CD4-positive, alpha-beta T cell (primary cell): Measurements from ENCODE around the gene GAR1. TPM values are rescaled to one million over a fixed set of nuclear protein-coding genes. Genes with fewer than 3 reads are reported as not detected.

Experiments used
- ATAC-seq: fragments of 200-7000 bp; cut with Tn5 transposase; one replicate; pipeline ENCODE4 v1.10.0; 2022; ENCODE audit warnings: mild to moderate bottlenecking; ENCODE audit not compliant: poor library complexity
- CTCF ChIA-PET: fragments of 350-600 bp; sonication (Branson Sonifier 250); formaldehyde crosslinking; loops from one replicate; lab custom pipeline; 2021; ENCODE audit warnings: antibody characterized with exemption, inconsistent platforms; lab: Charles Lee
- POLR2A ChIA-PET: fragments of 350-600 bp; sonication (Branson Sonifier 250); formaldehyde crosslinking; loops from one replicate; lab custom pipeline; 2021; ENCODE audit warnings: antibody characterized with exemption, inconsistent platforms; lab: Charles Lee
- DNase-seq, 14 experiments: peaks; one replicate each; pipeline ENCODE4 v3.0.0-alpha.2; 2013 to 2020; ENCODE audit warnings: mixed read lengths in 2 of 14
- H3K27ac ChIP-seq, 2 donors: one replicate each; pipeline versions ENCODE4 v1.5.1 to v1.7.0; 2013; ENCODE audit warnings: low read length in 2 of 2, low read depth in 1 of 2, mild to moderate bottlenecking in 1 of 2
- H3K27me3 ChIP-seq, 2 experiments: 1 replicate in 1 of 2; 2 replicates in 1 of 2; pipeline versions ENCODE4 v1.6.1 to v1.7.0; 2013; ENCODE audit warnings: low read length in 2 of 2, control low read depth in 1 of 2, mild to moderate bottlenecking in 1 of 2, moderate library complexity in 1 of 2; ENCODE audit not compliant: insufficient read depth in 2 of 2, control insufficient read depth in 1 of 2
- H3K36me3 ChIP-seq: one replicate; pipeline ENCODE4 v1.6.1; 2013; ENCODE audit warnings: low read length, control low read depth; ENCODE audit not compliant: insufficient read depth
- H3K4me1 ChIP-seq: one replicate; pipeline ENCODE4 v1.6.1; 2013; ENCODE audit warnings: low read length, control low read depth; ENCODE audit not compliant: insufficient read depth
- H3K4me3 ChIP-seq: one replicate; pipeline ENCODE4 v1.5.1; 2013; ENCODE audit warnings: mild to moderate bottlenecking, low read length, moderate library complexity
- H3K9me3 ChIP-seq, 2 experiments: 1 replicate in 1 of 2; 2 replicates in 1 of 2; pipeline versions ENCODE4 v1.6.1 to v1.7.0; 2013; ENCODE audit warnings: low read length in 2 of 2, mild to moderate bottlenecking in 2 of 2, control low read depth in 1 of 2, moderate library complexity in 1 of 2; ENCODE audit not compliant: control insufficient read depth in 1 of 2, insufficient read depth in 1 of 2
- H3K27ac Mint-ChIP-seq: one replicate; pipeline ENCODE4 v1.8.0; 2020; ENCODE audit warnings: mixed read lengths
- H3K27me3 Mint-ChIP-seq: one replicate; pipeline ENCODE4 v1.8.0; 2021; ENCODE audit warnings: mixed read lengths
- H3K36me3 Mint-ChIP-seq: one replicate; pipeline ENCODE4 v1.8.0; 2021; ENCODE audit warnings: low read depth, mixed read lengths
- H3K4me1 Mint-ChIP-seq: one replicate; pipeline ENCODE4 v1.8.0; 2021; ENCODE audit warnings: low read depth, mixed read lengths
- H3K4me3 Mint-ChIP-seq: one replicate; pipeline ENCODE4 v1.8.0; 2020; ENCODE audit warnings: mild to moderate bottlenecking, mixed read lengths
- H3K9me3 Mint-ChIP-seq: one replicate; pipeline ENCODE4 v1.8.0; 2020; ENCODE audit warnings: mixed read lengths
- intact Hi-C, 2 experiments: fragments of 100-400 bp; cut with DNase I in 1 of 2; cut with micrococcal nuclease in 1 of 2; formaldehyde crosslinking; loops; one replicate each; pipeline versions ENCODE4 v1.15.1 to v1.9.0; 2023 to 2025; cut with DNase I, micrococcal nuclease
- total RNA-seq, 174 experiments: library from RNA in 2 of 174; stranded (reverse) in 2 of 174; gene quantifications; one replicate each; pipeline ENCODE4 v1.2.3 and lab custom pipeline; 2021 to 2026
- TF ChIP-seq, protein P1 (sequence below): fragments of 200-600 bp; IDR thresholded peaks from one replicate; pipeline ENCODE4 v1.8.0; 2022; ENCODE audit warnings: antibody characterized with exemption, mild to moderate bottlenecking

Gene GAR1
- total RNA-seq, 2 experiments from 2014 or later = 8.4 to 9.6 TPM

DNA sequence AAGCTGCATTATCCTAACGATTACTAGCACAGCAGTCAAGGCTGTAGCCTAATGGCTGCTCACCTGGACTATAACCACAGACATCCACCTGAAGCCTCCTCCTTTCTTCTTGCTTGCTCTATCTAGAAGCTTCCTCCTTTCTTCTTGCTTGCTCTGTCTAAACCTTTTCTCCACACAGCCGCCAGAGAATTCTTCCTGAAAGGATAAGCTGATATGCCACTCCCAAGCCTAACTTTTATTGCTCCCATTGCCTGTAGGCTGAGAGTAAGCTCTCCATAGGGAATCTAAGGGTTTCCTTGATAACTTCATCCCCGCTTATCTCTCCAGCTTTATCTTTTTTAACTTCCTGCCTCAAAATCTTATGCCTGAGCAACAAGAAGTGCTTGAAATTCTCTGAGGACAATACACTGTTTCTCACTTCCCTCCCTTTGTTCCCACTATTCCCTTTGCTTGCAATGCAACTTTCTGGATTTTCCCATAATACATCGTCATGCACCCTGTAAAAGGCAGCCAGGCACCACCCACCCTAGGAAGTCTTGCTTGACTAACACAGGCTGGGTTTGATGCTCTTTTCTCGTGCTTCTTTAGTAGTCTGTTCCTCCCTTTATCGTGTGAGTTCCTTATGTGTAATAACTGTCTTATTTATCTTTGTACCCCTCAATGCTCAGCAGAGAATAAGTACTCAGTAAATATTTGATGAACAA lies 31.0 kb downstream of the GAR1 start:
- TF ChIP-seq, protein P1, sequence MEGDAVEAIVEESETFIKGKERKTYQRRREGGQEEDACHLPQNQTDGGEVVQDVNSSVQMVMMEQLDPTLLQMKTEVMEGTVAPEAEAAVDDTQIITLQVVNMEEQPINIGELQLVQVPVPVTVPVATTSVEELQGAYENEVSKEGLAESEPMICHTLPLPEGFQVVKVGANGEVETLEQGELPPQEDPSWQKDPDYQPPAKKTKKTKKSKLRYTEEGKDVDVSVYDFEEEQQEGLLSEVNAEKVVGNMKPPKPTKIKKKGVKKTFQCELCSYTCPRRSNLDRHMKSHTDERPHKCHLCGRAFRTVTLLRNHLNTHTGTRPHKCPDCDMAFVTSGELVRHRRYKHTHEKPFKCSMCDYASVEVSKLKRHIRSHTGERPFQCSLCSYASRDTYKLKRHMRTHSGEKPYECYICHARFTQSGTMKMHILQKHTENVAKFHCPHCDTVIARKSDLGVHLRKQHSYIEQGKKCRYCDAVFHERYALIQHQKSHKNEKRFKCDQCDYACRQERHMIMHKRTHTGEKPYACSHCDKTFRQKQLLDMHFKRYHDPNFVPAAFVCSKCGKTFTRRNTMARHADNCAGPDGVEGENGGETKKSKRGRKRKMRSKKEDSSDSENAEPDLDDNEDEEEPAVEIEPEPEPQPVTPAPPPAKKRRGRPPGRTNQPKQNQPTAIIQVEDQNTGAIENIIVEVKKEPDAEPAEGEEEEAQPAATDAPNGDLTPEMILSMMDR = no peak
- H3K4me1 ChIP-seq = no peaks in the 10 kb centered on the region
- ChIA-PET POLR2A (no interaction called here), CTCF (no interaction called here)
- H3K9me3 ChIP-seq = no peaks in the 10 kb centered on the region
- intact Hi-C loops = no loop called here
- H3K4me3 ChIP-seq = no peak overlapping the region
- Mint-ChIP-seq H3K36me3 (no peaks in the 10 kb centered on the region), H3K4me1 (no peaks in the 10 kb centered on the region), H3K27ac (no peak overlapping the region), H3K27me3 (no peaks in the 10 kb centered on the region), H3K9me3 (no peaks in the 10 kb centered on the region), H3K4me3 (no peak overlapping the region)
- H3K27ac ChIP-seq = no peak overlapping the region
- no peak for ATAC-seq
- H3K36me3 ChIP-seq = no peaks in the 10 kb centered on the region
- DNase-seq = no peak
- no peaks in the 10 kb centered on the region for H3K27me3 ChIP-seq

DNA sequence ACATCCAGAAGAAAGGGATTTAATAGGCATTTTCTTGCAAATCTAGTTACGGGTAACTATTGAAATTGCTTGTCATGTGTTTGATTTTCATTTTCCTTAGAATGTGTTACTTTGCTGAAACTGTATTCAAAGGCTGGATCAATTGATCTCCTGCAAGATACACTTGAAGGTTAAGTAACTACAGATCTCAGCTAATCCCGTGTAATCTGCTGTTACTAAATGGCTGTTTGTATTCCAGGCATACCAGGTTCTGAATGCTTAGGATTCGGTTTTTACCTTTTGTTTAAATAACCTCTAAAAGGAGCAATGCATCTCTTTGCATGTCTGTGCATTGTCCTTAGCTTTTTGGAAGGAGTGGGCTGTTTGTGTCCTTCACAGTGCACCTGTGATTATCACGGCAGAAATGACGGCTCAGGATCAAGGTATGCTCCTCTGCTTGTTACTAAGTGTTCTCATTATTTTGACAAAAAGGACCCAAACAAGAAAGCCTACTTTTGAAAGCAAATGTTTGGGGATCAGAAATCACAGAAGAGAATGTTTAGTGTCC lies 32.4 kb downstream of the GAR1 start, which contains the start of gene LRIT3:
Gene LRIT3, plus strand, starts transcription at position 212 of the 547 bp plus-strand sequence. Its CDS starts 95 bp downstream, at position 307.
- ChIA-PET CTCF (no interaction called here), POLR2A (no interaction called here)
- H3K4me3 ChIP-seq = no peak within 1 kb of the TSS
- ATAC-seq (no peak), DNase-seq (no peak)
- Mint-ChIP-seq H3K4me1 (peaks cover under 1% of the 10 kb centered on the region), H3K27ac (no peak within 1 kb of the TSS), H3K9me3 (no peaks in the 10 kb centered on the region), H3K36me3 (peaks cover 4% of the 10 kb centered on the region), H3K27me3 (no peaks in the 10 kb centered on the region), H3K4me3 (no peak within 1 kb of the TSS)
- no peak within 1 kb of the TSS for H3K27ac ChIP-seq
- H3K27me3 ChIP-seq = no peaks in the 10 kb centered on the region
- no peaks in the 10 kb centered on the region for H3K36me3 ChIP-seq
- H3K9me3 ChIP-seq = no peaks in the 10 kb centered on the region
- TF ChIP-seq, protein P1 = no peak
- intact Hi-C loops = no loop called here
- H3K4me1 ChIP-seq = no peaks in the 10 kb centered on the region

DNA sequence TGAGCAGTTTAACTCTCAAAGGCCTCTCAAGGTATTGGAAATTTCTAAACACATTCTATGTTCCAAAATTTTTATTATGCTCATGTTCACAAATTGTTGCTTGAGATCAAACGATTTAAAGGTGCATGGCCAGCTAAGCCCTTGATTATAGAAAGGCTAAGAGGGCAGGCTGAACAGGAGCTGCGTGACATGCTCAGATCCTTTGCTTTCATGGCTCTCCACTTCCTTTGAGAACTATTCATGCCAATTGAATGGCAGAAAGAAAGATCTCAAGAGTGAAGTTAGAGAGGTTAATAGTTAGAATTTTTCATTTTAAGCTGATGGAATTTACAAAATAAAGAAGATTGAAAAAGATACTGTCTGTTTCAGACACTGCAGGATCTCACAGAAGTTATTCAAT lies 32.9 kb downstream of the GAR1 start:
- no peak for DNase-seq
- Mint-ChIP-seq H3K4me1 (peaks cover 6% of the 10 kb centered on the region), H3K27me3 (no peaks in the 10 kb centered on the region), H3K27ac (no peak overlapping the region), H3K36me3 (peaks cover 7% of the 10 kb centered on the region), H3K4me3 (no peak overlapping the region), H3K9me3 (no peaks in the 10 kb centered on the region)
- ChIA-PET POLR2A (no interaction called here), CTCF (no interaction called here)
- Histone ChIP-seq H3K9me3 (no peaks in the 10 kb centered on the region), H3K27me3 (no peaks in the 10 kb centered on the region), H3K36me3 (no peaks in the 10 kb centered on the region), H3K4me3 (no peak overlapping the region), H3K27ac (no peak overlapping the region), H3K4me1 (no peaks in the 10 kb centered on the region)
- ATAC-seq = no peak
- intact Hi-C loops = no loop called here
- TF ChIP-seq, protein P1 = no peak
